K562 (cell line): ENCODE data around the gene NUP210. TPM values are rescaled to one million over a fixed set of nuclear protein-coding genes. Genes with fewer than 3 reads are reported as not detected.

ENCODE experiments used
- ATAC-seq: fragments of 200-7000 bp; cut with Tn5 transposase; 3 replicates; pipeline ENCODE4 v1.9.1; 2020; ENCODE audit warnings: moderate library complexity
- BruUV-seq: library from RNA; stranded (reverse); fragments of 400-500 nt; replicated peaks from 2 replicates; lab custom pipeline; 2021; lab: Mats Ljungman, UMichigan
- CTCF ChIA-PET: fragments of 300-600 bp; formaldehyde crosslinking; extraction: SDS; loops from one replicate; lab custom pipeline; 2021; ENCODE audit warnings: low intra/inter-chr PET ratio; lab: Yijun Ruan, JAX
- POLR2A ChIA-PET: fragments of 300-600, 350-650 bp; sonication (Branson Sonifier 250); formaldehyde crosslinking; extraction: SDS; loops from one replicate; lab custom pipeline; 2021; ENCODE audit warnings: antibody characterized with exemption, inconsistent platforms; lab: Yijun Ruan, JAX
- DNase-seq, 4 experiments: peaks; one replicate each; pipeline versions ENCODE4 v3.0.0 to v3.0.0-alpha.2; 2011 to 2018; ENCODE audit warnings: low spot score in 3 of 4, mixed read lengths in 3 of 4; ENCODE audit errors: extremely low read depth in 1 of 4
- FAIRE-seq: peaks from 2 replicates; lab custom pipeline; 2011; peaks lifted over from hg19 to GRCh38; lab: Jason Lieb, UNC
- H2AFZ ChIP-seq: 2 replicates; pipeline ENCODE4 v1.6.0; 2011; ENCODE audit warnings: low read depth, low read length, control low read depth, inconsistent platforms
- H3K27ac ChIP-seq: fragments of 200-600 bp; 3 replicates; pipeline ENCODE4 v1.8.0; 2011; ENCODE audit warnings: low read depth, mild to moderate bottlenecking, control low read depth, inconsistent platforms, low read length, moderate library complexity, mixed read lengths; ENCODE audit errors: extremely low read depth
- H3K27me3 ChIP-seq, 2 experiments: fragments of 300-600 bp in 1 of 2; 2 replicates in 1 of 2; 3 replicates in 1 of 2; pipeline versions ENCODE4 v1.6.0 to v1.8.0; 2011; ENCODE audit warnings: inconsistent platforms in 2 of 2, low read length in 2 of 2, mild to moderate bottlenecking in 1 of 2, mixed read lengths in 1 of 2, moderate library complexity in 1 of 2; ENCODE audit not compliant: control insufficient read depth in 2 of 2, insufficient read depth in 2 of 2
- H3K36me3 ChIP-seq: fragments of 300-600 bp; 3 replicates; pipeline ENCODE4 v1.8.0; 2011; ENCODE audit warnings: mild to moderate bottlenecking, low read length, inconsistent platforms; ENCODE audit not compliant: control insufficient read depth, insufficient read depth
- H3K4me1 ChIP-seq, 2 experiments: fragments of 200-600 bp in 1 of 2; replicated peaks in 1 of 2; 2 replicates in 1 of 2; 3 replicates in 1 of 2; pipeline versions ENCODE4 v1.5.1 to v1.8.0; 2011; ENCODE audit warnings: inconsistent platforms in 2 of 2, low read length in 2 of 2, mild to moderate bottlenecking in 1 of 2, mixed read lengths in 1 of 2, moderate library complexity in 1 of 2; ENCODE audit not compliant: control insufficient read depth in 2 of 2, insufficient read depth in 2 of 2
- H3K4me2 ChIP-seq: 2 replicates; pipeline ENCODE4 v1.6.1; 2011; ENCODE audit warnings: low read length, control low read depth, inconsistent platforms, mixed read lengths; ENCODE audit not compliant: insufficient read depth
- H3K4me3 ChIP-seq: fragments of 200-600 bp; sonication (generic), shearing (Covaris generic); 2 replicates; pipeline ENCODE4 v1.5.1; 2016; ENCODE audit warnings: control low read depth, inconsistent platforms
- H3K79me2 ChIP-seq: fragments of 200-600 bp; 3 replicates; pipeline ENCODE4 v1.8.0; 2011; ENCODE audit warnings: low read length, inconsistent platforms; ENCODE audit not compliant: control insufficient read depth, insufficient read depth
- H3K9ac ChIP-seq, 2 experiments: 2 replicates each; pipeline versions ENCODE4 v1.6.0 to v1.6.1; 2011; ENCODE audit warnings: low read depth in 2 of 2, low read length in 2 of 2, control low read depth in 1 of 2, inconsistent platforms in 1 of 2, mild to moderate bottlenecking in 1 of 2, mixed read lengths in 1 of 2; ENCODE audit not compliant: insufficient read depth in 1 of 2
- H3K9me1 ChIP-seq: one replicate; pipeline ENCODE4 v1.6.0; 2011; ENCODE audit warnings: inconsistent platforms, mild to moderate bottlenecking, low read length, moderate library complexity; ENCODE audit not compliant: control insufficient read depth, insufficient read depth
- H3K9me3 ChIP-seq: replicated peaks from 2 replicates; pipeline ENCODE4 v1.5.1; 2011; ENCODE audit warnings: low read depth, low read length, inconsistent platforms; ENCODE audit not compliant: control insufficient read depth, insufficient read depth
- H4K20me1 ChIP-seq: replicated peaks from 2 replicates; pipeline ENCODE4 v1.6.1; 2011; ENCODE audit warnings: low read length, inconsistent platforms, mixed read lengths; ENCODE audit not compliant: control insufficient read depth, insufficient read depth
- ARID2 ChIP-seq: fragments of 450-650 bp; IDR thresholded peaks from 2 replicates; pipeline ENCODE4 v1.6.1; 2017; ENCODE audit warnings: antibody characterized with exemption, mild to moderate bottlenecking
- ETV5 ChIP-seq: sonication (generic); formaldehyde crosslinking; IDR thresholded peaks from 2 replicates; pipeline ENCODE4 v1.4.0; 2020; ENCODE audit warnings: low read depth, mild to moderate bottlenecking, missing genetic modification reagents
- L3MBTL2 ChIP-seq: fragments of 450-650 bp; IDR thresholded peaks from 2 replicates; pipeline ENCODE4 v1.6.1; 2016; ENCODE audit warnings: mild to moderate bottlenecking, moderate library complexity
- LEF1 ChIP-seq: fragments of 450-650 bp; IDR thresholded peaks from 2 replicates; pipeline ENCODE4 v1.6.1; 2016; ENCODE audit warnings: mild to moderate bottlenecking
- POLR2A ChIP-seq: fragments of 450-650 bp; conservative IDR thresholded peaks from 2 replicates; pipeline ENCODE4 v1.6.1; 2016
- TAF9B ChIP-seq: fragments of 450-650 bp; IDR thresholded peaks from 2 replicates; pipeline ENCODE4 v1.6.1; 2018; ENCODE audit warnings: mild to moderate bottlenecking; ENCODE audit not compliant: partially characterized antibody
- TOE1 ChIP-seq, 2 experiments: fragments of 450-650 bp in 1 of 2; sonication (generic) in 1 of 2; formaldehyde crosslinking in 1 of 2; IDR thresholded peaks; 2 replicates each; pipeline versions ENCODE4 v1.7.1 to v1.8.0; 2016 to 2022; ENCODE audit warnings: borderline replicate concordance in 2 of 2, mild to moderate bottlenecking in 2 of 2, antibody characterized with exemption in 1 of 2, inconsistent platforms in 1 of 2, low read depth in 1 of 2, missing genetic modification reagents in 1 of 2, moderate library complexity in 1 of 2
- WGBS: fragments of 100-300 bp; shearing (Covaris generic); methylation state at CpG from one replicate; pipeline ENCODE4 v1.1.6; 2016; ENCODE audit warnings: low coverage, mixed read lengths; ENCODE audit not compliant: insufficient coverage; ENCODE audit errors: missing lambda C conversion rate; 5-methylcytosine and 5-hydroxymethylcytosine counted together
- in situ Hi-C: fragments of 300-500 bp; cut with MboI; formaldehyde crosslinking; loops from 4 replicates; pipeline ENCODE4 v1.15.0; 2018; ENCODE audit warnings: inconsistent platforms, mixed read lengths
- intact Hi-C: fragments of 100-400 bp; cut with micrococcal nuclease; formaldehyde crosslinking; loops from 2 replicates; pipeline ENCODE4 v1.14.2; 2022
- polyA plus RNA-seq, 8 experiments: library from polyadenylated mRNA; depleted of rRNA in 4 of 8; stranded (reverse) in 5 of 8; unstranded in 3 of 8; fragments of >200 nt; fragmentation: Nextera tagmentation in 2 of 8; fragmentation: Illumina TruSeq in 1 of 8; extraction: Ambion mirVana in 2 of 8; extraction: Trizol in 1 of 8; gene quantifications; 2 replicates each; pipeline versions ENCODE4 v1.2.1 to v1.2.3, GENCODE V29; 2011 to 2014; ENCODE audit warnings: inconsistent platforms in 1 of 8, missing spikeins in 1 of 8
- total RNA-seq, 7 experiments: library from RNA; depleted of rRNA in 6 of 7; stranded (reverse); fragments of >200 nt in 6 of 7; fragmentation: Illumina TruSeq in 2 of 7; extraction: Trizol in 2 of 7; gene quantifications; 2 replicates each; pipeline versions ENCODE4 v1.2.1 to v1.2.3, GENCODE V29; 2011 to 2021; ENCODE audit warnings: low replicate concordance in 1 of 7
- TF ChIP-seq, protein P1 (sequence below): fragments of 450-650 bp; IDR thresholded peaks from 2 replicates; pipeline ENCODE4 v1.6.1; 2016; ENCODE audit warnings: mild to moderate bottlenecking, moderate library complexity
- TF ChIP-seq, protein P2 (sequence below): IDR thresholded peaks from 2 replicates; pipeline ENCODE4 v1.6.1; 2012; ENCODE audit warnings: low read depth, low read length, improper control_type of control experiment, borderline replicate concordance

Gene NUP210
- total and polyA plus RNA-seq, 9 of the 15 experiments (the other 6 are each of a cell fraction or from before 2014, with no cell fraction given), result 1.2 to 138 (median 44.0) TPM

DNA sequence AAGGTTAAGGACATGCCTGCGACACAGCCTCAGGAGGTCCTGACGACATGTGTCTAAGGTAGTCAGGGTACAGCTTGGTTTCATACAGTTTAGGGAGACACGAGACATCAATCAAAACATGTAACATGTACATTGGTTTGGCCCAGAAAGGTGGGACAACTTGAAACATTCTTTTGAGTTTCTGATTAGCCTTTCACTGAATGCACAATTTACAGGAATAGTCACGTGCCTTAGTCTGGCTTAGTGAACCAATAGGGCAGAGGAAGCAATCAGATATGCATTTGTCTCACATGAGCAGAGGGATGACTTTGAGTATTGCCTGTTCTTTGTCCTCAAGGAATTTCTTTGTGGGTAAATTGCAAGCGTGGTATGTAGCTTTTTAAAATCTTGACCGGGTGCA lies 35.5 kb upstream of the NUP210 start:
- ChIA-PET CTCF (no interaction called here), POLR2A (interaction anchor here (0.5 to 1.5 kb wide), 3 partner anchors 11 to 74 kb away, joined by 4 to 6 read pairs (median 5); no protein-coding TSS in a partner anchor)
- TF ChIP-seq POLR2A (no peak), ETV5 (no peak), LEF1 (peak; percentile 70), TAF9B (no peak), L3MBTL2 (peak; percentile 74), TOE1 (IDR thresholded peaks at IDR 0.05; ENCODE audit: borderline replicate concordance) (peak; percentile 94), TOE1 (CRISPR knock-in tag; IDR thresholded peaks at IDR 0.05; ENCODE audit: borderline replicate concordance, low read depth) (no peak), ARID2 (no peak)
- TF ChIP-seq, protein P1, sequence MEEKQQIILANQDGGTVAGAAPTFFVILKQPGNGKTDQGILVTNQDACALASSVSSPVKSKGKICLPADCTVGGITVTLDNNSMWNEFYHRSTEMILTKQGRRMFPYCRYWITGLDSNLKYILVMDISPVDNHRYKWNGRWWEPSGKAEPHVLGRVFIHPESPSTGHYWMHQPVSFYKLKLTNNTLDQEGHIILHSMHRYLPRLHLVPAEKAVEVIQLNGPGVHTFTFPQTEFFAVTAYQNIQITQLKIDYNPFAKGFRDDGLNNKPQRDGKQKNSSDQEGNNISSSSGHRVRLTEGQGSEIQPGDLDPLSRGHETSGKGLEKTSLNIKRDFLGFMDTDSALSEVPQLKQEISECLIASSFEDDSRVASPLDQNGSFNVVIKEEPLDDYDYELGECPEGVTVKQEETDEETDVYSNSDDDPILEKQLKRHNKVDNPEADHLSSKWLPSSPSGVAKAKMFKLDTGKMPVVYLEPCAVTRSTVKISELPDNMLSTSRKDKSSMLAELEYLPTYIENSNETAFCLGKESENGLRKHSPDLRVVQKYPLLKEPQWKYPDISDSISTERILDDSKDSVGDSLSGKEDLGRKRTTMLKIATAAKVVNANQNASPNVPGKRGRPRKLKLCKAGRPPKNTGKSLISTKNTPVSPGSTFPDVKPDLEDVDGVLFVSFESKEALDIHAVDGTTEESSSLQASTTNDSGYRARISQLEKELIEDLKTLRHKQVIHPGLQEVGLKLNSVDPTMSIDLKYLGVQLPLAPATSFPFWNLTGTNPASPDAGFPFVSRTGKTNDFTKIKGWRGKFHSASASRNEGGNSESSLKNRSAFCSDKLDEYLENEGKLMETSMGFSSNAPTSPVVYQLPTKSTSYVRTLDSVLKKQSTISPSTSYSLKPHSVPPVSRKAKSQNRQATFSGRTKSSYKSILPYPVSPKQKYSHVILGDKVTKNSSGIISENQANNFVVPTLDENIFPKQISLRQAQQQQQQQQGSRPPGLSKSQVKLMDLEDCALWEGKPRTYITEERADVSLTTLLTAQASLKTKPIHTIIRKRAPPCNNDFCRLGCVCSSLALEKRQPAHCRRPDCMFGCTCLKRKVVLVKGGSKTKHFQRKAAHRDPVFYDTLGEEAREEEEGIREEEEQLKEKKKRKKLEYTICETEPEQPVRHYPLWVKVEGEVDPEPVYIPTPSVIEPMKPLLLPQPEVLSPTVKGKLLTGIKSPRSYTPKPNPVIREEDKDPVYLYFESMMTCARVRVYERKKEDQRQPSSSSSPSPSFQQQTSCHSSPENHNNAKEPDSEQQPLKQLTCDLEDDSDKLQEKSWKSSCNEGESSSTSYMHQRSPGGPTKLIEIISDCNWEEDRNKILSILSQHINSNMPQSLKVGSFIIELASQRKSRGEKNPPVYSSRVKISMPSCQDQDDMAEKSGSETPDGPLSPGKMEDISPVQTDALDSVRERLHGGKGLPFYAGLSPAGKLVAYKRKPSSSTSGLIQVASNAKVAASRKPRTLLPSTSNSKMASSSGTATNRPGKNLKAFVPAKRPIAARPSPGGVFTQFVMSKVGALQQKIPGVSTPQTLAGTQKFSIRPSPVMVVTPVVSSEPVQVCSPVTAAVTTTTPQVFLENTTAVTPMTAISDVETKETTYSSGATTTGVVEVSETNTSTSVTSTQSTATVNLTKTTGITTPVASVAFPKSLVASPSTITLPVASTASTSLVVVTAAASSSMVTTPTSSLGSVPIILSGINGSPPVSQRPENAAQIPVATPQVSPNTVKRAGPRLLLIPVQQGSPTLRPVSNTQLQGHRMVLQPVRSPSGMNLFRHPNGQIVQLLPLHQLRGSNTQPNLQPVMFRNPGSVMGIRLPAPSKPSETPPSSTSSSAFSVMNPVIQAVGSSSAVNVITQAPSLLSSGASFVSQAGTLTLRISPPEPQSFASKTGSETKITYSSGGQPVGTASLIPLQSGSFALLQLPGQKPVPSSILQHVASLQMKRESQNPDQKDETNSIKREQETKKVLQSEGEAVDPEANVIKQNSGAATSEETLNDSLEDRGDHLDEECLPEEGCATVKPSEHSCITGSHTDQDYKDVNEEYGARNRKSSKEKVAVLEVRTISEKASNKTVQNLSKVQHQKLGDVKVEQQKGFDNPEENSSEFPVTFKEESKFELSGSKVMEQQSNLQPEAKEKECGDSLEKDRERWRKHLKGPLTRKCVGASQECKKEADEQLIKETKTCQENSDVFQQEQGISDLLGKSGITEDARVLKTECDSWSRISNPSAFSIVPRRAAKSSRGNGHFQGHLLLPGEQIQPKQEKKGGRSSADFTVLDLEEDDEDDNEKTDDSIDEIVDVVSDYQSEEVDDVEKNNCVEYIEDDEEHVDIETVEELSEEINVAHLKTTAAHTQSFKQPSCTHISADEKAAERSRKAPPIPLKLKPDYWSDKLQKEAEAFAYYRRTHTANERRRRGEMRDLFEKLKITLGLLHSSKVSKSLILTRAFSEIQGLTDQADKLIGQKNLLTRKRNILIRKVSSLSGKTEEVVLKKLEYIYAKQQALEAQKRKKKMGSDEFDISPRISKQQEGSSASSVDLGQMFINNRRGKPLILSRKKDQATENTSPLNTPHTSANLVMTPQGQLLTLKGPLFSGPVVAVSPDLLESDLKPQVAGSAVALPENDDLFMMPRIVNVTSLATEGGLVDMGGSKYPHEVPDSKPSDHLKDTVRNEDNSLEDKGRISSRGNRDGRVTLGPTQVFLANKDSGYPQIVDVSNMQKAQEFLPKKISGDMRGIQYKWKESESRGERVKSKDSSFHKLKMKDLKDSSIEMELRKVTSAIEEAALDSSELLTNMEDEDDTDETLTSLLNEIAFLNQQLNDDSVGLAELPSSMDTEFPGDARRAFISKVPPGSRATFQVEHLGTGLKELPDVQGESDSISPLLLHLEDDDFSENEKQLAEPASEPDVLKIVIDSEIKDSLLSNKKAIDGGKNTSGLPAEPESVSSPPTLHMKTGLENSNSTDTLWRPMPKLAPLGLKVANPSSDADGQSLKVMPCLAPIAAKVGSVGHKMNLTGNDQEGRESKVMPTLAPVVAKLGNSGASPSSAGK, result peak; percentile 52; the same call in 1 of the 2 replicates
- TF ChIP-seq, protein P2, sequence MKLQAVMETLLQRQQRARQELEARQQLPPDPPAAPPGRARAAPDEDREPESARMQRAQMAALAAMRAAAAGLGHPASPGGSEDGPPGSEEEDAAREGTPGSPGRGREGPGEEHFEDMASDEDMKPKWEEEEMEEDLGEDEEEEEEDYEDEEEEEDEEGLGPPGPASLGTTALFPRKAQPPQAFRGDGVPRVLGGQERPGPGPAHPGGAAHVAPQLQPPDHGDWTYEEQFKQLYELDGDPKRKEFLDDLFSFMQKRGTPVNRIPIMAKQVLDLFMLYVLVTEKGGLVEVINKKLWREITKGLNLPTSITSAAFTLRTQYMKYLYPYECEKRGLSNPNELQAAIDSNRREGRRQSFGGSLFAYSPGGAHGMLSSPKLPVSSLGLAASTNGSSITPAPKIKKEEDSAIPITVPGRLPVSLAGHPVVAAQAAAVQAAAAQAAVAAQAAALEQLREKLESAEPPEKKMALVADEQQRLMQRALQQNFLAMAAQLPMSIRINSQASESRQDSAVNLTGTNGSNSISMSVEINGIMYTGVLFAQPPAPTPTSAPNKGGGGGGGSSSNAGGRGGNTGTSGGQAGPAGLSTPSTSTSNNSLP, result no peak

More for the DNA sequence above, 35.5 kb upstream of the NUP210 start:
- peak overlapping the region; percentile 50; the same call in 1 of the 2 replicates for H3K4me2 ChIP-seq
- H3K79me2 ChIP-seq, result no peaks in the 10 kb centered on the region
- H3K27me3 ChIP-seq, result no peaks in the 10 kb centered on the region
- 35% methylated on average over 6 of the region's 6 CpGs for WGBS
- DNase-seq (peak in 1 of 4 experiments; percentile 61), FAIRE-seq (no peak), ATAC-seq (no peak)
- intact Hi-C loops (no loop called here), in situ Hi-C loops (no loop called here)
- peaks cover 24 to 25% of the 10 kb centered on the region in 2 experiments; a peak in 4 of 5 replicates for H3K4me1 ChIP-seq
- H3K27ac ChIP-seq, result no peak overlapping the region; the same call in 2 of the 3 replicates
- no peaks in the 10 kb centered on the region for H3K9me1 ChIP-seq
- no peaks in the 10 kb centered on the region for H4K20me1 ChIP-seq
- no peak overlapping the region for H3K4me3 ChIP-seq
- H2AFZ ChIP-seq, result peak overlapping the region; percentile 85
- H3K36me3 ChIP-seq, result no peaks in the 10 kb centered on the region
- no peak overlapping the region for H3K9ac ChIP-seq
- BruUV-seq, result no TSS peak
- no peaks in the 10 kb centered on the region for H3K9me3 ChIP-seq
